Measurements from ENCODE around the gene TMEM98.

DNA sequence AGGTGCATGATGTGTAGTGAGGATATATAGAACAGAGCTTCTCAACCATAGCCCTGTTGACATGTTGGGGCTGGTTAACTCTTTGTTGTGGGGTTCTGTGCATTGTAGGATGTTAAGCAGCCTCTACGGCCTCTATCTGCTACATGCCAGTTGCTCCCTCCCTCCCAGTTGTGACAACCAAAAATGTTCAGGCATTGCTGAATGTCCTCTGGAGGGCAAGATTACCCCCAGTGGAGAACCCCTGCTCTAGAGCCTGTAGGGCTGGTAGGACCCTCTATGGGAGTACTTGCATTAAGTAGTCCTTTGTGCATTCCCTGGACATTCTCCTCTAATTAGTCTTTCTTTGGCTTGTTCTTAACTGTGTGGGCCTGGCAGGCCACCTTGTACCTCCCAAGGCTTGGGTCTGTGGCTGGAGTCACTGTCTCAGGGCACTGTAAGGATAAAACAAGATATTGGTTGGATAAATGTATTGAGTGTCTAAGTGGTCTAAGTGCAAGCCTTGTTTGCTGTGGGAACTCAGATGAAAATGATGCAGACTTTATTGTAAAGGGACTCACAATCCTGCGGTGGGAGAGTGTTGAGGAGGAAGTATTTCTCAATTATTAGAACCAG is 31.2 kb upstream of the TMEM98 start:
- TF ChIP-seq, protein P1, sequence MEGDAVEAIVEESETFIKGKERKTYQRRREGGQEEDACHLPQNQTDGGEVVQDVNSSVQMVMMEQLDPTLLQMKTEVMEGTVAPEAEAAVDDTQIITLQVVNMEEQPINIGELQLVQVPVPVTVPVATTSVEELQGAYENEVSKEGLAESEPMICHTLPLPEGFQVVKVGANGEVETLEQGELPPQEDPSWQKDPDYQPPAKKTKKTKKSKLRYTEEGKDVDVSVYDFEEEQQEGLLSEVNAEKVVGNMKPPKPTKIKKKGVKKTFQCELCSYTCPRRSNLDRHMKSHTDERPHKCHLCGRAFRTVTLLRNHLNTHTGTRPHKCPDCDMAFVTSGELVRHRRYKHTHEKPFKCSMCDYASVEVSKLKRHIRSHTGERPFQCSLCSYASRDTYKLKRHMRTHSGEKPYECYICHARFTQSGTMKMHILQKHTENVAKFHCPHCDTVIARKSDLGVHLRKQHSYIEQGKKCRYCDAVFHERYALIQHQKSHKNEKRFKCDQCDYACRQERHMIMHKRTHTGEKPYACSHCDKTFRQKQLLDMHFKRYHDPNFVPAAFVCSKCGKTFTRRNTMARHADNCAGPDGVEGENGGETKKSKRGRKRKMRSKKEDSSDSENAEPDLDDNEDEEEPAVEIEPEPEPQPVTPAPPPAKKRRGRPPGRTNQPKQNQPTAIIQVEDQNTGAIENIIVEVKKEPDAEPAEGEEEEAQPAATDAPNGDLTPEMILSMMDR (IDR thresholded peaks at IDR 0.05): no peak
- TF ChIP-seq POLR2A (IDR thresholded peaks at IDR 0.05): no peak

Measured in prostate gland (tissue), 2 donors.